ENCODE results near the gene ZNF768. TPM values are rescaled to one million over a fixed set of nuclear protein-coding genes. Genes with fewer than 3 reads are reported as not detected.
"Not testable (repeated sequence)": the region's sequence is repeated elsewhere in the genome, so short reads cannot be mapped to it uniquely, and the experiment has no call there.

ZNF768 gene
- total RNA-seq, 1 donor from 2014 or later, result 45.6 TPM

DNA sequence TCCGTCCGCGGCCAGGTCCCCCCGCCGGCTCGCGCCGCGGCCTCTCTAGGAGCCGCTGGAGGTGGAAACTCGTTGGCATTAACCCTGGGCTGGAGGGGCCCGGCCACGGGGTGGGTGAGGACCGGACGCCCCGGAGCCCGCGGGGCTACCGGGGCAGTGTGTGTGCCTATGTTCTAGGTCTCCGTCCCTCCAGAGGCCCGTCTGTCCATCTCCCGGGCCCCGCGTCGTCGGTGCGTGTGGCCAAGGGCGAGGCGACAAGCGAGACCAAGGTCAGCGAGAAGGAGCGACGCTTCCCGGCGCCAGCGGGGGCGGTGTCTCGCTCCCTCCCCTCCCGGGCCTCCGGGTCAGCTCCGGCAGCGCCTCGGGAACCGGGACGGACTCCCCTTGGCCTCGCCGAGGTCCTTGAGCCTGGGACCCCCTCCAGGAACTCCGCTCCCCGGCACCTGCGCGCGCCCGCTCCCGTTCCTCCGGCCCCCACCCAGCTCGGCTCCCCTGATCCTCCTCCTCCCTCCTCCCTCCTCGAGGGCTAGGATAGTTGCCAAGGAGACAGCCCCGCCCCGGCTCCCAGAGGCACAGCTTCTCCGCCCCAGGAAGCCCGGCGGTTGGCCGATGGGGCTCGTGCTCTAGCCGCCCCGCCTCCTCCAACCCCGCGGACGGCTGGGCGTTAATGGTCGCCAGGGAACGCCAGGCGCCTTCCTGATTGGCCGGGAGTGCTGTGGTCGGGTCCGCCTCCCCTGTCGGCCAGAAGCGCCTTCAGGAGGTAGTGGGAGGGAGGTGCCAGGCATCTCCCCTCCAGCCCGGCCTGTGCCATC, 663 bp upstream of the ZNF768 start:
- Mint-ChIP-seq H3K4me3 (ENCODE audit: unreplicated experiment) (peak overlapping the region; percentile 83), H3K4me1 (ENCODE audit: low read depth, unreplicated experiment) (peaks cover 10% of the 10 kb centered on the region), H3K27me3 (ENCODE audit: unreplicated experiment) (peaks cover 5% of the 10 kb centered on the region), H3K9me3 (ENCODE audit: unreplicated experiment) (peaks cover 9% of the 10 kb centered on the region), H3K36me3 (ENCODE audit: unreplicated experiment) (no peaks in the 10 kb centered on the region), H3K27ac (ENCODE audit: unreplicated experiment) (peak overlapping the region; percentile 86)
- TF ChIP-seq CTCF (IDR thresholded peaks at IDR 0.05; ENCODE audit: partially characterized antibody, unreplicated experiment), result peak; percentile 40
- peak; percentile 99 for DNase-seq

GRCh38 chr16:30525844-30526136, 576 bp downstream of the ZNF768 start:
- peak overlapping the region; percentile 93 for H3K4me3 Mint-ChIP-seq (ENCODE audit: unreplicated experiment)
- peaks cover 9% of the 10 kb centered on the region for H3K9me3 Mint-ChIP-seq (ENCODE audit: unreplicated experiment)
- H3K36me3 Mint-ChIP-seq (ENCODE audit: unreplicated experiment), result no peaks in the 10 kb centered on the region
- peaks cover 5% of the 10 kb centered on the region for H3K27me3 Mint-ChIP-seq (ENCODE audit: unreplicated experiment)
- peak overlapping the region; percentile 93 for H3K27ac Mint-ChIP-seq (ENCODE audit: unreplicated experiment)
- DNase-seq, result no peak
- TF ChIP-seq CTCF (IDR thresholded peaks at IDR 0.05; ENCODE audit: partially characterized antibody, unreplicated experiment), result no peak
- peaks cover 10% of the 10 kb centered on the region for H3K4me1 Mint-ChIP-seq (ENCODE audit: low read depth, unreplicated experiment)

DNA sequence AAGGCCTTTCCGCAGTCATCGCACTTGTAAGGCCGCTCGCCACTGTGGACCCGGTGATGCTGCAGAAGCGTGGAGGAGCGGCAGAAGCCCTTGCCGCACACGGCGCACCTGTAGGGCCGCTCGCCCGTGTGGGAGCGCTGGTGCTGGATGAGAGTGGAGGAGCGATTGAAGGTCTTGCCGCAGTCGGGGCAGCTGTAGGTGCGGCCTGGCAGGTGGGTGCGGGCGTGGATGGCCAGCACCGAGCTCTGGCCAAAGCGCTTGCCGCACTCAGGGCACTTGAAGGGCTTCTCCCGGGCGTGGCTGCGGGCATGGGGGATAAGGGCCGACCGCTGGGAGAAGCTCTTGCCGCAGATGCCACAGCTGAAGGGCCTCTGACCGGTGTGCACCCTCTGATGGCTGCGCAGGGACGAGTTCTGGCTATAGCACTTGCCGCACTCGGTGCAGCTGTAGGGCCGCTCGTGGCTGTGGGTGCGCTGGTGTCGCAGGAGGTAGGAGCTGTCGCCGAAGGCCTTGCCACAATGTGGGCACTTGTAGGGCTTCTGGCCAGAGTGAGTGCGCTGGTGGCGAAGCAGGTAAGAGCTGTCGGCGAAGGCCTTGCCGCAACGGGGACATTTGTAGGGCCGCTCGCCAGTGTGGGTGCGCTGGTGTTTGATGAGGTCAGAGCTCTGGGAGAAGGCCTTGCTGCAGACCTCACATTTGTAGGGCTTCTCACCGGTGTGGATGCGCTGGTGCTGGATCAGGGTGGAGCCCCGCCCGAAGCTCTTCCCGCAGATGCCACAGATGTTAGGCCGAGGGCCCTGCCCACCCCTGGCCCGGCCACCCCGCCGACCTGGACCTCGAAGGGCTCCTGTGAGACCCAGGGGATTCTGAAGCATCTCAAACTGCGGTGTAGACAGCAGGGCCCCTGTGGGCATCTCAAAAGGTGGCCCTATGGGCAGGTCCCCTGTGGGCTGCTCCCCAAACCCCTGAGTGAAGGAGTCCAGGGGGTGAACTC, 1.5 kb downstream of the ZNF768 start:
- H3K27me3 Mint-ChIP-seq (ENCODE audit: unreplicated experiment), result peaks cover 5% of the 10 kb centered on the region
- peaks cover 10% of the 10 kb centered on the region for H3K4me1 Mint-ChIP-seq (ENCODE audit: low read depth, unreplicated experiment)
- DNase-seq, result no peak
- no peak overlapping the region for H3K4me3 Mint-ChIP-seq (ENCODE audit: unreplicated experiment)
- no peak for TF ChIP-seq CTCF (IDR thresholded peaks at IDR 0.05; ENCODE audit: partially characterized antibody, unreplicated experiment)
- no peak overlapping the region for H3K27ac Mint-ChIP-seq (ENCODE audit: unreplicated experiment)
- no peaks in the 10 kb centered on the region for H3K36me3 Mint-ChIP-seq (ENCODE audit: unreplicated experiment)
- peaks cover 9% of the 10 kb centered on the region for H3K9me3 Mint-ChIP-seq (ENCODE audit: unreplicated experiment)

- Mint-ChIP-seq H3K27me3 (ENCODE audit: unreplicated experiment) (peaks cover 7% of the 10 kb centered on the region), H3K27ac (ENCODE audit: unreplicated experiment) (no peak overlapping the region), H3K4me3 (ENCODE audit: unreplicated experiment) (no peak overlapping the region), H3K9me3 (ENCODE audit: unreplicated experiment) (peaks cover 9% of the 10 kb centered on the region), H3K36me3 (ENCODE audit: unreplicated experiment) (no peaks in the 10 kb centered on the region), H3K4me1 (ENCODE audit: low read depth, unreplicated experiment) (peaks cover 10% of the 10 kb centered on the region)
- no peak for DNase-seq
- TF ChIP-seq CTCF (IDR thresholded peaks at IDR 0.05; ENCODE audit: partially characterized antibody, unreplicated experiment), result no peak
Measured at GRCh38 chr16:30523768-30524574, 2.4 kb downstream of the ZNF768 start.

GRCh38 chr16:30522702-30523463, 3.5 kb downstream of the ZNF768 start:
- H3K27ac Mint-ChIP-seq (ENCODE audit: unreplicated experiment); H3K9me3 Mint-ChIP-seq (ENCODE audit: unreplicated experiment); DNase-seq; H3K4me1 Mint-ChIP-seq (ENCODE audit: low read depth, unreplicated experiment); H3K27me3 Mint-ChIP-seq (ENCODE audit: unreplicated experiment); H3K4me3 Mint-ChIP-seq (ENCODE audit: unreplicated experiment); H3K36me3 Mint-ChIP-seq (ENCODE audit: unreplicated experiment): not testable (repeated sequence)
